ENCODE results near the gene LRRC4C.

DNA sequence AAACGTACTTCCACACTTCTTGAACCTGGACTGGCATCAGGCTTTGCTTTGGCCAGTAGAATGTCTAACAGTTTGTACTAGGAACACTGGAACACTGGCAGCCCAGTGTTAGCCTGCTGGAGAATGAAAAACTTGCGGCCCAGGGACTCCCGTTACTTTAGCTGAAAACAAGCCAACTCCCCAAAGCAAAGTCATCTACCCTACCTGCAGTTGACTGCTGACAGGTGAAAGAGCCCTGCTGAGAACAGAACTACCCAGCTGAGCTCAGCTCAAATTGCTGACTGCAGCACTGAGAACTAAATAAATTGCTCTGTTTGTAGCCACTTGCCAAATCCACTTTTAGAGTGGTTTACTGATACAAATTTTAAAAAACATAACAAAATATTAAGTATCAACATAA lies 342.5 kb downstream of the LRRC4C start:
- no peak for TF ChIP-seq FOXM1 (IDR thresholded peaks at IDR 0.05; ENCODE audit: borderline replicate concordance, low read depth)
- TF ChIP-seq CEBPB (IDR thresholded peaks at IDR 0.05), result no peak
- TF ChIP-seq TAF1 (IDR thresholded peaks at IDR 0.05; ENCODE audit: low read depth), result no peak
- TF ChIP-seq TCF12 (IDR thresholded peaks at IDR 0.05; ENCODE audit: low read depth), result no peak
- no peak for TF ChIP-seq EP300 (IDR thresholded peaks at IDR 0.05; ENCODE audit: borderline replicate concordance)
- TF ChIP-seq RAD21 (IDR thresholded peaks at IDR 0.05; ENCODE audit: low read depth), result no peak
- TF ChIP-seq YY1 (IDR thresholded peaks at IDR 0.05; ENCODE audit: low read depth), result no peak
- TF ChIP-seq, protein P1, sequence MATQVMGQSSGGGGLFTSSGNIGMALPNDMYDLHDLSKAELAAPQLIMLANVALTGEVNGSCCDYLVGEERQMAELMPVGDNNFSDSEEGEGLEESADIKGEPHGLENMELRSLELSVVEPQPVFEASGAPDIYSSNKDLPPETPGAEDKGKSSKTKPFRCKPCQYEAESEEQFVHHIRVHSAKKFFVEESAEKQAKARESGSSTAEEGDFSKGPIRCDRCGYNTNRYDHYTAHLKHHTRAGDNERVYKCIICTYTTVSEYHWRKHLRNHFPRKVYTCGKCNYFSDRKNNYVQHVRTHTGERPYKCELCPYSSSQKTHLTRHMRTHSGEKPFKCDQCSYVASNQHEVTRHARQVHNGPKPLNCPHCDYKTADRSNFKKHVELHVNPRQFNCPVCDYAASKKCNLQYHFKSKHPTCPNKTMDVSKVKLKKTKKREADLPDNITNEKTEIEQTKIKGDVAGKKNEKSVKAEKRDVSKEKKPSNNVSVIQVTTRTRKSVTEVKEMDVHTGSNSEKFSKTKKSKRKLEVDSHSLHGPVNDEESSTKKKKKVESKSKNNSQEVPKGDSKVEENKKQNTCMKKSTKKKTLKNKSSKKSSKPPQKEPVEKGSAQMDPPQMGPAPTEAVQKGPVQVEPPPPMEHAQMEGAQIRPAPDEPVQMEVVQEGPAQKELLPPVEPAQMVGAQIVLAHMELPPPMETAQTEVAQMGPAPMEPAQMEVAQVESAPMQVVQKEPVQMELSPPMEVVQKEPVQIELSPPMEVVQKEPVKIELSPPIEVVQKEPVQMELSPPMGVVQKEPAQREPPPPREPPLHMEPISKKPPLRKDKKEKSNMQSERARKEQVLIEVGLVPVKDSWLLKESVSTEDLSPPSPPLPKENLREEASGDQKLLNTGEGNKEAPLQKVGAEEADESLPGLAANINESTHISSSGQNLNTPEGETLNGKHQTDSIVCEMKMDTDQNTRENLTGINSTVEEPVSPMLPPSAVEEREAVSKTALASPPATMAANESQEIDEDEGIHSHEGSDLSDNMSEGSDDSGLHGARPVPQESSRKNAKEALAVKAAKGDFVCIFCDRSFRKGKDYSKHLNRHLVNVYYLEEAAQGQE (IDR thresholded peaks at IDR 0.05; ENCODE audit: low read depth), result no peak
- TF ChIP-seq ZBTB7A (IDR thresholded peaks at IDR 0.05; ENCODE audit: low read depth), result no peak
- TF ChIP-seq TEAD4 (IDR thresholded peaks at IDR 0.05), result no peak
- no peak for TF ChIP-seq CREB1 (IDR thresholded peaks at IDR 0.05; ENCODE audit: low read depth)
- TF ChIP-seq, protein P2, sequence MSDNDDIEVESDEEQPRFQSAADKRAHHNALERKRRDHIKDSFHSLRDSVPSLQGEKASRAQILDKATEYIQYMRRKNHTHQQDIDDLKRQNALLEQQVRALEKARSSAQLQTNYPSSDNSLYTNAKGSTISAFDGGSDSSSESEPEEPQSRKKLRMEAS (IDR thresholded peaks at IDR 0.05), result no peak
- TF ChIP-seq, protein P3, sequence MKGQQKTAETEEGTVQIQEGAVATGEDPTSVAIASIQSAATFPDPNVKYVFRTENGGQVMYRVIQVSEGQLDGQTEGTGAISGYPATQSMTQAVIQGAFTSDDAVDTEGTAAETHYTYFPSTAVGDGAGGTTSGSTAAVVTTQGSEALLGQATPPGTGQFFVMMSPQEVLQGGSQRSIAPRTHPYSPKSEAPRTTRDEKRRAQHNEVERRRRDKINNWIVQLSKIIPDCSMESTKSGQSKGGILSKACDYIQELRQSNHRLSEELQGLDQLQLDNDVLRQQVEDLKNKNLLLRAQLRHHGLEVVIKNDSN (IDR thresholded peaks at IDR 0.05), result no peak
